Right lobe of liver (tissue), 4 donors: ENCODE measurements around the gene CNPY1.

Source experiments
- CTCF ChIP-seq, 4 donors: fragments of 200-600 bp in 3 of 4; fragments of 450-650 bp in 1 of 4; IDR thresholded peaks; one replicate each; pipeline versions ENCODE4 v1.5.1 to v1.8.0; 2016 to 2022; ENCODE audit warnings: antibody characterized with exemption in 4 of 4, mild to moderate bottlenecking in 2 of 4
- POLR2A ChIP-seq: fragments of 450-650 bp; IDR thresholded peaks from one replicate; pipeline ENCODE4 v1.6.1; 2017; ENCODE audit warnings: antibody characterized with exemption, mild to moderate bottlenecking
- donor health status: DM: no; HTN: no; CAD: no.
- donor health status: DM: no; HTN: no; CAD: no.
- donor health status: DM: no; HTN: yes; CAD: no.

DNA sequence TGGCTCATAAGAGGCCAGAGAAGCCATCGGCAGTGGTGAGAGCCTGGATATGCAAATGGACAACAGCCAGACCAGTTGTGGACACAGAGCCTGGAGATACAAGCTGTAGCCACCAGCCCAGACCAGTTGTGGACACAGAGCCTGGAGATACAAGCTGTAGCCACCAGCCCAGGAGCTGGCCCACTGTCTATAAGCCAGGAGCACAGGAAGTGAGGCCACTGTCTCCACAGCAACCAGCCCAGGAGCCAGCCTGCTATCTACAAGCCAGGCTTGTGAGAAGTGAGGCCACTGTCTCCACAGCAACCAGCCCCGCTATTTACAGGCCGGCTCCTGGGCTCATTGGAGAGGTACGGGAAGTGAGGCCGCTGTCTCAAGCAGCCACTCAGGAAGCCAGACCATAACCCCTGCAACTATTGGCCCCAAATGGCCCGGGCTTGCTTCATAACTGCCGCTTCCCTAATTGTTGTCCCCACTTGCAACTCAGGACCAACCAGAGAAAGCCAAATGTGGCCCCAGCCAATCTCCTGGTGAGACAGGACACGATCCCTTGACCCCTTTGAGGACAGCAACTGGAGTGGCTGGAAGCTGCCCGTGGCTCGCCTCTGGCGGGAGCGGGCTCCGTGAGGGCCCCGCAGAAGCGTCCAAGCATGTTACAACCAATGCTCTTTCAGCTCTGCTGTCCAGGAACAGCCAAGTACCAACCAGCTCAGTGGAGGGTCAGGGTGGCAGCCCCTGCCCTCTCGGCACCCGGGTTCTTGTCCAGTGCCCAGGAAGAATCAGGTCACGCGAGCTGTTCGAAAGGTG, 44.1 kb upstream of the CNPY1 start:
- TF ChIP-seq CTCF (IDR thresholded peaks at IDR 0.05) (no peak), POLR2A (no peak)
